GM12872 (cell line): ENCODE results near the gene SUCLA2.

Experiments
- TF ChIP-seq, protein P1 (sequence below): IDR thresholded peaks from 3 replicates; pipeline ENCODE4 v1.5.1; 2011; ENCODE audit warnings: low read depth, mild to moderate bottlenecking, low read length, moderate library complexity; ENCODE audit not compliant: insufficient read depth

The SUCLA2 gene

DNA sequence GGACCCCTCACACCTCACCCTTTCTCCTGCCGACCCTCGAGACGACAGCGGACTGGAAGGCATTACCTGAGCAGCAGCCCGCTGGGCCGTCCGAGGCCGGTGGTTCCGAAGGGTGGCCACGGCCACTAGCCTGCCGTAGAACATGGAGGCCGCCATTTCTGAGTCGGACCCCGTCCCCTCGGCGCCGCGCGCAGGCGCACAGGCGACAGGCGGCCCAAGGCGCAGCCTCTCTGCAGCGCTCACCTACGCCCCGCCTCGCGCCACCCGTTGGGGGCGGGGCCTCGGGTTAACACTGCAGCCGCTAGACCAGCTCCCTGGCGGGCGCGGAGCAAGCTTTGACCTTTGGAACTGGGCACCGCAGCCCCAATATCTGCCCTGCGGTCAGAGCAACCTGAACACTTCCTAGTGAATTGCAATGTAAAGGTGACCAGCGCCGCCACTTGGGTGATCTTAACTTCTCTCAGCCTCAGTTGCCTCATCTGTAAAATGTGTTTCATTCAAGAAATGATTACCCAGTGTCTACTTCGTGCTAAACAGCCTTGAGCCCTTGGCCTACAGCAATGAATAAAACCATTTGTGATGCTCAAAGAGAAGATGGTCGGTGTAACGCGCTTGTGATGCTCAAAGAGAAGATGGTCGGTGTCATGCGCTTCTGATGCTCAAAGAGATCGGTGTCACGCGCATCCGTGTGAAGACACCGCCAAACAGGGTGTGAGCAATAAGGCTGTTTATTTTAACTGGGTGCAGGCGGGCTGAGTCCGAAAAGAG, at the start of gene SUCLA2:
Gene SUCLA2 (minus strand): TSS at position 160 of the 768 bp plus-strand sequence. CDS start 4 bp downstream, at position 156.
- TF ChIP-seq, protein P1, sequence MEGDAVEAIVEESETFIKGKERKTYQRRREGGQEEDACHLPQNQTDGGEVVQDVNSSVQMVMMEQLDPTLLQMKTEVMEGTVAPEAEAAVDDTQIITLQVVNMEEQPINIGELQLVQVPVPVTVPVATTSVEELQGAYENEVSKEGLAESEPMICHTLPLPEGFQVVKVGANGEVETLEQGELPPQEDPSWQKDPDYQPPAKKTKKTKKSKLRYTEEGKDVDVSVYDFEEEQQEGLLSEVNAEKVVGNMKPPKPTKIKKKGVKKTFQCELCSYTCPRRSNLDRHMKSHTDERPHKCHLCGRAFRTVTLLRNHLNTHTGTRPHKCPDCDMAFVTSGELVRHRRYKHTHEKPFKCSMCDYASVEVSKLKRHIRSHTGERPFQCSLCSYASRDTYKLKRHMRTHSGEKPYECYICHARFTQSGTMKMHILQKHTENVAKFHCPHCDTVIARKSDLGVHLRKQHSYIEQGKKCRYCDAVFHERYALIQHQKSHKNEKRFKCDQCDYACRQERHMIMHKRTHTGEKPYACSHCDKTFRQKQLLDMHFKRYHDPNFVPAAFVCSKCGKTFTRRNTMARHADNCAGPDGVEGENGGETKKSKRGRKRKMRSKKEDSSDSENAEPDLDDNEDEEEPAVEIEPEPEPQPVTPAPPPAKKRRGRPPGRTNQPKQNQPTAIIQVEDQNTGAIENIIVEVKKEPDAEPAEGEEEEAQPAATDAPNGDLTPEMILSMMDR = no peak

- TF ChIP-seq, protein P1 = no peak
Observed at GRCh38 chr13:48050550-48050949, 49.5 kb upstream of the SUCLA2 start.

DNA sequence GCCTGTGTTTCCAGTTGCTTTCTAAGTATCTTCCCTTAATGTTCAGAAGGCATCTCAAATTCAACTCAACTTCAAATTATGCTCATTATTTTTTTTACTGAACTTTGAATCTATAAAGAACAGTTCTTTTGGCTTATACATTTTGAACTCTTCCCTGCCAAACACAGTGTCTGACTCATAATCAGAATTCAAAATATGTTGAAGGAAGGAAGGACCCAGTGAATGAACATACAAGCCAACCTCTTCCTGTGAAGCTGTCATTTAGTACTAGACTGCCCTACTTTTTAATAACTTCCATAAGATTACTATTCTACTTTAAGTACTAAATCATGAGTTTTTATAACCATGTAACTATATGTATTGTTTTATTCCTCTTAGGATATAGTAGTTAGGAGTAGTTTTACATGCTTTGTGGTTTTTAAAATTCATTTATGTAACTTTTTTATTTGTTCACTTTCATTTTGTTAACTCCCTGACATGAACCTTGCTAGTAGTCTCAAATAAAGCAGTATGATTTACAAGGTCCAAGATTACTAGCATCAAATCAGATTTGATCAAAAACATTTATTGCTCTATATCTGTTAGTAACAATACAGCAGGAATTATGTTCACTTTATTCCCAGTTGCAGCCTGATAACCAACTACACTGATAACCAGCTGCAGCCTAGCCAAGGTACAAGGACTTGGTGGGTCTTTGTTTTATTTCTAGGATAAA, 42.9 kb upstream of the SUCLA2 start:
- TF ChIP-seq, protein P1 = no peak

DNA sequence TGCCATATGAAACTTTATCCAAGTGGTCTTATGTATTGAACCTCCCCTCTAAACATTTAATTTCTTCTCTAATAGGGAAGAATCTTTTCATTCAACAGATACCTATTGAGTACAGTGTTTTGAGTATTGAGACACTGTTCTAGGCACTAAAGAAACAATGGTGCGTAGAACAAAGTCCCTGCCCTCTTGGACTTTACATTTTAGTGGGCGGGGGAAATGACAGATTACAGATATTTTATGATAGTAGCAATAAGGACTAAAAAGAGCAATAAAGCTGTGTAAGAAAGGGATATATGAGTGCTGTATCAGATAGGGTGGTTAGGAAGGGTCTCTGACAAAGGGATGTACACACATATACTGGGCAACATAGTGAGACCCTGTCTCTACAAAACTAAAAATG, 41.8 kb upstream of the SUCLA2 start:
- TF ChIP-seq, protein P1 = no peak

- TF ChIP-seq, protein P1 = no peak
Observed at GRCh38 chr13:48040896-48041295, 39.8 kb upstream of the SUCLA2 start.

DNA sequence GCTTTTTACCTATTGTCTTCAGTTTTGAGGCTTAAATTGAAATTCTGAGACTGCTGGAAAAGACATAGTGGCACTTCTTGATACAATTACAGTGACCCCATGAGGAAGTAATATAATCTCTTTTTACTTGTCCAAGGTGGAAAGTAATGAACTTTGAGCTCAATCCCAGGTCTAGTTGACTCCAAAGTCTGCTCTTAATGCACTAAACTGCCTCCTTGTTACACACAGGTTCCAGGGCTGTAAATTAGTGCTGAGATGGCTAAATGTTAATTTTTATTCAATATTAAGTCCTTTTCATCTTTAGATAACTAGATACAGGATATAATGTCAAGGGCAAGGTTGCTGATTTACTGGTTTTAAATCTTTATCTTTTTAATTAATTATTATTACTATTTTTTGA, 39.0 kb upstream of the SUCLA2 start:
- TF ChIP-seq, protein P1 = no peak

GRCh38 chr13:48038761-48039160, 37.7 kb upstream of the SUCLA2 start:
- TF ChIP-seq, protein P1 = no peak
